ENCODE data around the gene CHRND.

GRCh38 chr2:232486558-232487384 is 39.2 kb upstream of the CHRND start:
- TF ChIP-seq POLR2A (IDR thresholded peaks at IDR 0.05; ENCODE audit: extremely low read depth, insufficient read length) (no peak), CTCF (IDR thresholded peaks at IDR 0.05; ENCODE audit: low read depth, low read length) (no peak), MAX (IDR thresholded peaks at IDR 0.05; ENCODE audit: low read depth, low read length) (no peak), MYC (IDR thresholded peaks at IDR 0.05; ENCODE audit: low read depth, low read length) (no peak)

Data from NB4 (cell line).